Hematopoietic multipotent progenitor cell treated with erythropoietin and hydrocortisone succinate and interleukin-3 and kit ligand, for 4 days (in vitro differentiated cells): ENCODE results near the gene MAGEB5.
"Not testable (repeated sequence)": the region's sequence is repeated elsewhere in the genome, so short reads cannot be mapped to it uniquely, and the experiment has no call there.

ENCODE experiments used
- DNase-seq: peaks from one replicate; pipeline ENCODE4 v3.0.0-alpha.2; 2015

Gene MAGEB5

GRCh38 chrX:26215869-26216268, at the start of gene MAGEB5:
TSS of gene MAGEB5 (plus strand) at chrX:26216169. CDS start at chrX:26217302, 1,133 bp downstream.
- no peak for DNase-seq

- DNase-seq: no peak
These were observed 23.8 kb upstream of the MAGEB5 start, which contains the start of gene MAGEB6 for GRCh38 chrX:26192204-26192603. TSS of gene MAGEB6 (plus strand) at chrX:26192440. CDS start at chrX:26193847, 1,407 bp downstream.

- no peak for DNase-seq
These were observed 12.4 kb upstream of the MAGEB5 start for GRCh38 chrX:26203561-26203960.

GRCh38 chrX:26204717-26205116, 11.3 kb upstream of the MAGEB5 start:
- not testable (repeated sequence) for DNase-seq

GRCh38 chrX:26208012-26208411, 8.0 kb upstream of the MAGEB5 start:
- DNase-seq: no peak

- DNase-seq: no peak
These were observed 3.4 kb downstream of the MAGEB5 start for GRCh38 chrX:26219351-26219750.

GRCh38 chrX:26234177-26234576, 18.2 kb downstream of the MAGEB5 start:
- DNase-seq: no peak

GRCh38 chrX:26253526-26253925, 37.6 kb downstream of the MAGEB5 start:
- no peak for DNase-seq

- DNase-seq: no peak
These were observed 38.5 kb downstream of the MAGEB5 start for GRCh38 chrX:26254436-26254835.

GRCh38 chrX:26262121-26262523, 46.2 kb downstream of the MAGEB5 start:
- DNase-seq: no peak
